Lower lobe of right lung (tissue), 2 donors: ENCODE measurements around the gene RAET1E. TPM values are rescaled to one million over a fixed set of nuclear protein-coding genes. Genes with fewer than 3 reads are reported as not detected.
"Not testable (repeated sequence)": the region's sequence is repeated elsewhere in the genome, so short reads cannot be mapped to it uniquely, and the experiment has no call there.

Experiments used
- ATAC-seq, 2 donors: fragments of 200-7000 bp; cut with Tn5 transposase; one replicate each; pipeline ENCODE4 v1.9.1; 2020 to 2022; ENCODE audit warnings: mild to moderate bottlenecking in 2 of 2, moderate library complexity in 2 of 2
- DNase-seq: peaks from one replicate; pipeline ENCODE4 v3.0.0-alpha.2; 2020
- H3K27ac ChIP-seq: fragments of 200-600 bp; one replicate; pipeline ENCODE4 v1.8.0; 2022
- H3K27me3 ChIP-seq: fragments of 200-600 bp; one replicate; pipeline ENCODE4 v1.8.0; 2022; ENCODE audit warnings: low read depth
- H3K36me3 ChIP-seq: fragments of 200-600 bp; one replicate; pipeline ENCODE4 v1.8.0; 2022; ENCODE audit warnings: mild to moderate bottlenecking
- H3K4me1 ChIP-seq: fragments of 200-600 bp; one replicate; pipeline ENCODE4 v1.8.0; 2022
- H3K4me3 ChIP-seq: fragments of 200-600 bp; one replicate; pipeline ENCODE4 v1.8.0; 2022; ENCODE audit warnings: mild to moderate bottlenecking
- H3K9me3 ChIP-seq: fragments of 200-600 bp; one replicate; pipeline ENCODE4 v1.8.0; 2022
- intact Hi-C: fragments of 100-400 bp; cut with DNase I; formaldehyde crosslinking; loops from one replicate; pipeline ENCODE4 v1.11.0; 2022
- total RNA-seq: library from RNA; stranded (reverse); fragmentation: NEBNext Ultra II Directional; extraction: Animal tissue kit (Norgen Biotek cat#: 25700); gene quantifications from one replicate; pipeline ENCODE4 v1.2.1, GENCODE V29; 2021
- TF ChIP-seq, protein P1 (sequence below): fragments of 200-600 bp; IDR thresholded peaks from one replicate; pipeline ENCODE4 v1.8.0; 2022; ENCODE audit warnings: antibody characterized with exemption, mild to moderate bottlenecking
- donor health status: DM: no; HTN: yes; CAD: no; lungs with severe emphysema.

RAET1E gene
- total RNA-seq, 1 donor from 2014 or later, result not detected

DNA sequence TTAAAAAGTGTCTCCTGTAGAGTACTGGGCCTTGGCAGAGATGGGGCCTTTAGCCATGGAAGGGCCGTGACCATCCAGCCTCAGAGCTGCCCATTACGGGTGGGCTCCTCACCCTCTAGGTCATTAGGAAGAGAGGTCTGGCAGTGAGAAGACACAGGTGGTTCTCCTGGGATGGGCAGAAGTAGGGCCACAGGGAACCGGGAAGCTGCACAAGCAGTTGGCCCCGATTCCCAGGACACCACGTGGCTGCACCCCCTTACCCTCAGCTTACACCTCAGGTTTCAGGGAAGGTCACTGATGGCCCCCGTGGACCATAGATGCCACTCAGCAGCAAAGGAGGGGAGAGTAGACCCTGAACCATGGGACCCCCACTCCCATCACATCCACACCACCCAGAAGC, 23.4 kb upstream of the RAET1E start:
- H3K9me3 ChIP-seq, result no peaks in the 10 kb centered on the region
- TF ChIP-seq, protein P1, sequence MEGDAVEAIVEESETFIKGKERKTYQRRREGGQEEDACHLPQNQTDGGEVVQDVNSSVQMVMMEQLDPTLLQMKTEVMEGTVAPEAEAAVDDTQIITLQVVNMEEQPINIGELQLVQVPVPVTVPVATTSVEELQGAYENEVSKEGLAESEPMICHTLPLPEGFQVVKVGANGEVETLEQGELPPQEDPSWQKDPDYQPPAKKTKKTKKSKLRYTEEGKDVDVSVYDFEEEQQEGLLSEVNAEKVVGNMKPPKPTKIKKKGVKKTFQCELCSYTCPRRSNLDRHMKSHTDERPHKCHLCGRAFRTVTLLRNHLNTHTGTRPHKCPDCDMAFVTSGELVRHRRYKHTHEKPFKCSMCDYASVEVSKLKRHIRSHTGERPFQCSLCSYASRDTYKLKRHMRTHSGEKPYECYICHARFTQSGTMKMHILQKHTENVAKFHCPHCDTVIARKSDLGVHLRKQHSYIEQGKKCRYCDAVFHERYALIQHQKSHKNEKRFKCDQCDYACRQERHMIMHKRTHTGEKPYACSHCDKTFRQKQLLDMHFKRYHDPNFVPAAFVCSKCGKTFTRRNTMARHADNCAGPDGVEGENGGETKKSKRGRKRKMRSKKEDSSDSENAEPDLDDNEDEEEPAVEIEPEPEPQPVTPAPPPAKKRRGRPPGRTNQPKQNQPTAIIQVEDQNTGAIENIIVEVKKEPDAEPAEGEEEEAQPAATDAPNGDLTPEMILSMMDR, result no peak
- peaks cover 22% of the 10 kb centered on the region for H3K4me1 ChIP-seq
- ATAC-seq (no peak), DNase-seq (no peak)
- H3K27ac ChIP-seq, result no peak overlapping the region
- H3K36me3 ChIP-seq, result no peaks in the 10 kb centered on the region
- intact Hi-C loops, result loop anchor here (10.0 kb wide), 1 partner anchor 87 kb away; no protein-coding TSS in a partner anchor
- no peak overlapping the region for H3K4me3 ChIP-seq
- peaks cover 9% of the 10 kb centered on the region for H3K27me3 ChIP-seq

DNA sequence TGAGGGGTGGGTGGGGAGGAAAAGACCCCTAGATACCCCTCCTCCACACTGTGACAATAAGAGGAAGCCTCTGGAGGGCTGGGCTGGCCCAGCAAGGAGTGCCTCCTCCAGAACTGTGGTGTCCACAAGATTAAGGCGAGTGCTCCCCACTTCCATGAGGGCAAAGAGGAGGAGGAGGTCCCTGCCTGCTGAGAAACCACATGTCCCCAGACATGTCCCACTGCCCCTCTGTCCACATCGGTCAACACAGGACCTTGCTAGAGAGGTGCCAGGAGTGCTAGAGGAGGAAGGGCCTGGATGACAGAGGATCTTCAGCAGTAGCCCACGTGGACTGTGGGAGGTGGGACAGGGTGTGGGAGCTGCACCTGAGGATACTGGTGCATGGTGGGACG, 21.9 kb upstream of the RAET1E start:
- no peak overlapping the region for H3K27ac ChIP-seq
- peaks cover 13% of the 10 kb centered on the region for H3K4me1 ChIP-seq
- no peaks in the 10 kb centered on the region for H3K9me3 ChIP-seq
- intact Hi-C loops, result loop anchor here (10.0 kb wide), 1 partner anchor 85 kb away; no protein-coding TSS in a partner anchor
- DNase-seq (no peak), ATAC-seq (no peak)
- no peaks in the 10 kb centered on the region for H3K36me3 ChIP-seq
- H3K27me3 ChIP-seq, result peaks cover 6% of the 10 kb centered on the region
- TF ChIP-seq, protein P1, result no peak
- no peak overlapping the region for H3K4me3 ChIP-seq

DNA sequence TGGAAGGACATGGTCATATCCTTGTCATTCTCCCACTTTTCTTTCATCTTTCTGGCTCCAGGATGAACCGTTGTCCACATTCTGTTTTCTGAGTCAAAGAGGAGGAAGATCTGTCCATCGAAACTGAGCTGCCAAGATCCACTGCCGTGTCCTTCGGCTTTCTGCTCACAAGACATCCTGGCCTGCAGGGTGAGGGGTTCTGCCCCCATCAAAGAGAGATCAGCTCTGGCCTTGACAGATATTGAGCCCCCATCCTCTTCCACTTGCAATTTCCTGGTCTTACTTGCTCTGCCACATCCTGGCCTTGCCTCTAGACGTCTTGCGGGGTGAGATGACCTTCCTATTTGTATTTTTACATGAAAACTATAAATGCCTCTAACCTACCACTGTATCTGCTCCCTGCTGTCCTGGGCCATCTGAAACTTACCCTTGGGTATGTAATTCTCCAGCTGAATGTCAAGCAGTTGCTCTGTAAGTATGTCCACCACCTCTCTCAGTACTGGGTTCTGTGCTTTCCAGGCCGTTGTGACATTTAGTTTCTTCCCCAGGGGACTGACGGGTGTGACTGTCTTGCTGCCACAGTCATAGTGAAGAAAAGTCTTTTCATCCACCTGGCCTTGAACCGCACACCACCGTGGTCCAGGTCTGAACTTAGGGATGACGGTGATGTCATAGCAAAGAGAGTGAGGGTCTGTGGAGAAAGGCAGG, 21.4 kb upstream of the RAET1E start:
- H3K9me3 ChIP-seq, DNase-seq, ATAC-seq, H3K36me3 ChIP-seq, H3K27ac ChIP-seq, intact Hi-C loops, H3K4me3 ChIP-seq, H3K27me3 ChIP-seq: not testable (repeated sequence)
- peaks cover 13% of the 10 kb centered on the region for H3K4me1 ChIP-seq

DNA sequence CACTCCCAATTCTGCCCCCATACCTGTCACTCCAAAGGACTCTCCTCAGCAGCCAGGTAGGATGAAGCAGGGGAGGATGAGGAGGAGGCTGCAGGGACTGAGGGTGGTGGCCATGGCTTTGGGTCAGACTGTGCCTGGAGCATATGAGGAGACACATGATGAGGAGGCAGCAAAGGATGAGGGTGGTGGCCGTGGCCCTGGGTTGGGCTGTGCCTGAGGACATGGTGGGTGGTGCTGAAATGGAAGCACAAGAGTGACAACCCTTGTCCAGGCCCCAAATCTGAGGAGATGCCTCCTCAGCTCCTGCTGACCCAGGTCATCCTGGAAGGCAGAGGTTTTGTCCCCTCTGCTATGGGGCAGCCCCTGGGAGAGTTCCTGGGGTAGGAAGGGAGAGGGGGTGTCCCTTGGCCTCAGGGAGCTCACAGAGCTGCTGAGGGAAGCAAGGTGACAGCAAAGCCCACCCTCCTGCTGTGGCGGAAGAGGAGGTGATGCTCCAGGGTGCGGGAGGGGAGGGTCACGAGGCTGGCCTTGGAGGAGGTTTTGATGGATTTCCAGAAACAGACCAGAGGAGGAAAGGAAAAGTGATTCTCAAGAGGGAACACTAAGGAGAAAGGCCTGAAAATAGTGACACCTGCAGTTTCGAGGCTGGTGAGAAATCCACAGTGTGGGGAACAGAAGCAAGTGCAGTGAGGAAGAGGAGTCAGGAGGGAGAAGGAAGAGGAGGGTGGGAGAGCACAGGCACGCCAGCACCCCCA, 20.4 kb upstream of the RAET1E start:
- TF ChIP-seq, protein P1, result no peak
- Histone ChIP-seq H3K36me3 (no peaks in the 10 kb centered on the region), H3K27ac (no peak overlapping the region), H3K9me3 (no peaks in the 10 kb centered on the region), H3K27me3 (no peaks in the 10 kb centered on the region), H3K4me1 (peaks cover 11% of the 10 kb centered on the region), H3K4me3 (no peak overlapping the region)
- no peak for DNase-seq
- no peak for ATAC-seq
- intact Hi-C loops, result no loop called here

GRCh38 chr6:149917679-149918078, 19.8 kb upstream of the RAET1E start:
- no peak for DNase-seq
- Histone ChIP-seq H3K36me3 (no peaks in the 10 kb centered on the region), H3K4me3 (no peak overlapping the region), H3K27me3 (no peaks in the 10 kb centered on the region), H3K27ac (no peak overlapping the region), H3K4me1 (peaks cover 5% of the 10 kb centered on the region), H3K9me3 (no peaks in the 10 kb centered on the region)
- ATAC-seq, result no peak
- TF ChIP-seq, protein P1, result no peak
- intact Hi-C loops, result no loop called here
